ENCODE results near the gene RPS6KA4.

The RPS6KA4 gene

DNA sequence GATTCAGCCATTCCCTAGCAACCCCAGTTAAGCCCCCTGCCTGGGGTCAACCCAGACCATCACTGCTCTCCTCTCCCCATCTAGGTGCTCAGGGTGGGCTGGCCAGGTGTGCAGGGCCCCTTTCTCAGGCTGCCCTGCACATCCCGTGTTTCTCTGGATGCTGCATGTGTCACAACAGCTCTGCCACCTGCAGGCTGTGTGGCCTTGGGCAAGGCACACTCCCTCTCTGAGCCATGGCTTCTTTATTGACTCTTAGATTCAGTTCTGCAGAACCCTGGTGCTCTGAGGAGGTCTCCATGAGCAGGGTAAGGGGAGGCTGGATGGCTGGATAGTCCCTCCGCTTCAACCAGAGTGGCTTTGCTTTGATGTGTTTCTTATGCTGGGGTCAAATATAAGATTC lies 24.6 kb downstream of the RPS6KA4 start:
- TF ChIP-seq, protein P1, sequence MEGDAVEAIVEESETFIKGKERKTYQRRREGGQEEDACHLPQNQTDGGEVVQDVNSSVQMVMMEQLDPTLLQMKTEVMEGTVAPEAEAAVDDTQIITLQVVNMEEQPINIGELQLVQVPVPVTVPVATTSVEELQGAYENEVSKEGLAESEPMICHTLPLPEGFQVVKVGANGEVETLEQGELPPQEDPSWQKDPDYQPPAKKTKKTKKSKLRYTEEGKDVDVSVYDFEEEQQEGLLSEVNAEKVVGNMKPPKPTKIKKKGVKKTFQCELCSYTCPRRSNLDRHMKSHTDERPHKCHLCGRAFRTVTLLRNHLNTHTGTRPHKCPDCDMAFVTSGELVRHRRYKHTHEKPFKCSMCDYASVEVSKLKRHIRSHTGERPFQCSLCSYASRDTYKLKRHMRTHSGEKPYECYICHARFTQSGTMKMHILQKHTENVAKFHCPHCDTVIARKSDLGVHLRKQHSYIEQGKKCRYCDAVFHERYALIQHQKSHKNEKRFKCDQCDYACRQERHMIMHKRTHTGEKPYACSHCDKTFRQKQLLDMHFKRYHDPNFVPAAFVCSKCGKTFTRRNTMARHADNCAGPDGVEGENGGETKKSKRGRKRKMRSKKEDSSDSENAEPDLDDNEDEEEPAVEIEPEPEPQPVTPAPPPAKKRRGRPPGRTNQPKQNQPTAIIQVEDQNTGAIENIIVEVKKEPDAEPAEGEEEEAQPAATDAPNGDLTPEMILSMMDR (IDR thresholded peaks at IDR 0.05; ENCODE audit: low read depth, low read length, missing control alignments), result no peak

DNA sequence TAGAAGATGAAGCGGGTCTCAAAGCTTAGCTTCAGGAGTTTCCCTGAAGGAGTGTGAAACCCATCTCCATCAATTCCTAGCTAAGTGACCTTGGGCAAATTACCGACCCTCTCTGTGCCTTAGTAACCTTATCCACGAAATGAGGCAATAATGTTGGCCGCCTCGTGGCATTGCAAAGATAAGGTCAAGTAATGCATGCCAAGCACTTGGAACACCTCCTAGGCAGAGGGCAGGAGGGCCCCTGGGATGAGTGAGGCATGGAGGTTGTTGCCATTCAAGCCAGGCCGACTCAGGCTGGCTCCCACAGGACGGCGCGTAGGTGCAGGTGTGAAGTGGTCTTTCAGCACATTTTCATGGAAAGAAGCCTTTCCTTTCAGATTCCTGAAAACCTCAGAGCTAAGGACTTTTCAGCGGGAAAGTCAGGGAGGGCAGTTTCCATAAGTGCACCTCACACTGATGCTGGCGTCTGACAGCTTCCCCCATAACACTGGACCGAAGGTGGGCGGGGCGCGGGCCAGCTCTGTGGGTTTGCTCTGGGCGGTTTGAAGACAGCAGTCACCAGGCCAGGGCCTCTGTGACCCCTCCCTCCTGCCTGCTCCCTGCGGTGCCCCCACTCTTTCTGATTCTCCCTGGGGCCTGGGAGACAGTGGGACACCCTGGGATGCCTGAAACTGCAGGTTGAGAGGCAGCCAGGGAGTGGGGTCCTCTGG lies 25.2 kb downstream of the RPS6KA4 start:
- H3K4me3 ChIP-seq (replicated peaks; ENCODE audit: low read depth, low read length), result no peak overlapping the region
- DNase-seq (ENCODE audit: extremely low read depth, low read depth), result no peak
- TF ChIP-seq, protein P1 (IDR thresholded peaks at IDR 0.05; ENCODE audit: low read depth, low read length, missing control alignments), result no peak

More for the DNA sequence above, 24.6 kb downstream of the RPS6KA4 start:
- no peak for DNase-seq (ENCODE audit: extremely low read depth, low read depth)
- H3K4me3 ChIP-seq (replicated peaks; ENCODE audit: low read depth, low read length), result no peak overlapping the region

GRCh38 chr11:64384981-64385944 lies 26.3 kb downstream of the RPS6KA4 start:
- DNase-seq (ENCODE audit: extremely low read depth, low read depth), result no peak
- TF ChIP-seq, protein P1 (IDR thresholded peaks at IDR 0.05; ENCODE audit: low read depth, low read length, missing control alignments), result no peak

DNA sequence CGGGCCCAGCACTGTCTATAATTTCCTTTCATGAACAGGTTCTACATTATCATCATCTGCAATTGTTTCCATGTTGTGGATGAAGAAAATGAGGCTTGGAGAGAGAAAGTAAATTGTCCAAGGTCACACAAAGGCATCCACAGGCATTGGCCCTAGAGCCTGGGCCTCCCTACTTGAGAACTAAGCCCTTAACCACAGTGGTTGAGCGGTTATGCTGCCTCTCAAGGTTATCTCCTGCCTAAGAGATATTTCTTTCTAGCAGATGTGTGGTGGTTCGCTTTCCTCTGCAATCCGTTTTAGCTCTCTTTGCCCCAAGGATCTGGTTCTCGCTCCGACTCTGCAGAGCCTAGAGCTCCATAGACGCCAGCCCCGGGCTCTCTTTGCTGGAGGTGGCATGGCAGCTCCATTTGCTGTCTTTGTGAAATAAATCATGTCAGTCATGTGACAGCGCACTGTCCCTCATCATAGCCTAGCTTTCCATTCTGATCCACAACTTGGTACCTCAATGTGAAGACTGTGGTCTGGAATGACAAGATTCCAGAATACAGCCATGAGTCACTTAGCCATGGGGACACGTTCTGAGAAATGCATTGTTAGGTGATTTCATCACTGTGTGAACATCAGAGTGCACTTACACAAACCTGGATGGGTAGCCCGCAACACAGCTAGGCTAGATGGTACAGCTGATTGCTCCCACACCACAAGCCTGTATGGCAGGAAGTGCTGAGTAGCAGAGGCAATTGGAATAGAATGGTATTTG lies 27.2 kb downstream of the RPS6KA4 start:
- TF ChIP-seq, protein P1 (IDR thresholded peaks at IDR 0.05; ENCODE audit: low read depth, low read length, missing control alignments), result no peak
- DNase-seq (ENCODE audit: extremely low read depth, low read depth), result no peak
- H3K4me3 ChIP-seq (replicated peaks; ENCODE audit: low read depth, low read length), result no peak overlapping the region

More at GRCh38 chr11:64384981-64385944, 26.3 kb downstream of the RPS6KA4 start:
- H3K4me3 ChIP-seq (replicated peaks; ENCODE audit: low read depth, low read length), result no peak overlapping the region

- H3K4me3 ChIP-seq (replicated peaks; ENCODE audit: low read depth, low read length), result no peak overlapping the region
- TF ChIP-seq, protein P1 (IDR thresholded peaks at IDR 0.05; ENCODE audit: low read depth, low read length, missing control alignments), result no peak
- DNase-seq (ENCODE audit: extremely low read depth, low read depth), result no peak
Measured at GRCh38 chr11:64387916-64388315, 29.0 kb downstream of the RPS6KA4 start.

- no peak overlapping the region for H3K4me3 ChIP-seq (replicated peaks; ENCODE audit: low read depth, low read length)
- no peak for DNase-seq (ENCODE audit: extremely low read depth, low read depth)
- TF ChIP-seq, protein P1 (IDR thresholded peaks at IDR 0.05; ENCODE audit: low read depth, low read length, missing control alignments), result no peak
Measured at GRCh38 chr11:64388894-64389293, 29.9 kb downstream of the RPS6KA4 start.

Data from HFF-Myc (cell line).